Measurements from ENCODE around the gene AP3M1.

The AP3M1 gene

DNA sequence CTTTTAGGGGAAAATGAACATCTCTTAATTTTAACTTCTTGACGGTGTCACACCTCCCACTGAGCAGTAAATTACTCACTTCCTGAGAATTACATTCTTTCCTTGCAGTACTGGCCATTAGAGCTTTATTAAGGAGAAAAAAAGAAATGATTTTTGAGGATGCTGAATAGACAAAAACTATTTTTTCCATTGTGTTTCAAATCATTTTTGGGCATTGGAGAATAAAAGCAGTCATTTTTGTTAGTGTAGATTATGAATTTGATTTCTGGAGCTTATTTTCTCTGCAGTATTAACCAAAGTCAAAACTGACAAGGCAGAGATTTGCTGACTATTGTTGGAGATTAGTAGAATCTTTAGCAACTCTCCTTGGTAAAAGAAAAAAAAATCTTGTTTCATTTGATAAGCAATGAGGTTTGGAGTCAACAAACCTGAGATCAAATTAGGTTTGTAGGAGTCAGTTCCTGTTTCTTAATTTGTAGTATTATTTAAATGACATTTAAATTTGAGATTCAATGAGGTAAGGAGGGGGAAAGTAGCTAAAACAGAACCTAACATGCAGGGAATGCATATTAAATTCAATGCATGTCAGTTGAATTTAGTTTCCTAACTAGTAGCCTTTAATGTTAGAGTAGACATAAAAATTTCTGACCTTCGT is 70.6 kb downstream of the AP3M1 start:
- no peak for DNase-seq (ENCODE audit: low read depth)

DNA sequence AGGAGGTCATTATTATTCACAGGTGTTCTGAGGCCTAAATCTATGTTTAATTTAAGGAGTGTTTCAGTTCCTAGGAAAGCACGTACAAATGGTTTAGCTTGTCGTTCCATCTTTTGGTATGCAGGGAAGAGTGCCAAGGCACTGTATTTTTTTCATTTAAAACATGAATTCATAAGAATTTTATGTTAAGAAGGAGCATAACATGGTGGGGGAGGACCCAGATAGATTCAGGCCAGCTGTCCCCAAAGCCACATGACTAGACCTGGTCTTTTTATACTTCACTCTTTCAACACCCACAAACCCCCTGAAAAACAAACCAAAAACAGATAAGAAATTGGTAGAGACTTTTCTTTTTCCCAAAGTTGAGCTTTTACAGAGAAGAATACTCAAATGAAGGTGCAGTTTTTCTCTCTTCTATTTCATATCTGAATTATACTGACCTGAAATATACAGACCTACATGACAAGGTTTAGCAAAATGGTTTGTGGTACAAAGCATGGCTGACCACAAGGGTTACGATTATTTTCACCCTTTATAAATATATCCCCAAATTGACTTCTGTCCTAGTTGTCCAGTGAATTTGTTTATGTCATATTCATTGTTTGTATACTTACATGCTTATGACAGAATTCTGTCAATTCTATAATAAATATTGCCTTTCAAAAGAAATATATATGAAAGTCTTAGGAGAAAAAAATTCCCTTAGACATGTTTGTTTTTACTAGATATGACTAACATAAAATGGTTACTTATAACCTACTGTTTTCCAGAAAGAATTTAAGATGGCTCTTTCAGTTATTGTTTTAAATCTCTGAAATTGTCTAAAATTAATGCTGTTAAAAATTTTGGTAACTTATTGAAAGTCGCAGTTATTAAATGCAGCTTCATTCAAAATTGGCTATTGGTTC is 71.3 kb downstream of the AP3M1 start:
- no peak for DNase-seq (ENCODE audit: low read depth)

DNA sequence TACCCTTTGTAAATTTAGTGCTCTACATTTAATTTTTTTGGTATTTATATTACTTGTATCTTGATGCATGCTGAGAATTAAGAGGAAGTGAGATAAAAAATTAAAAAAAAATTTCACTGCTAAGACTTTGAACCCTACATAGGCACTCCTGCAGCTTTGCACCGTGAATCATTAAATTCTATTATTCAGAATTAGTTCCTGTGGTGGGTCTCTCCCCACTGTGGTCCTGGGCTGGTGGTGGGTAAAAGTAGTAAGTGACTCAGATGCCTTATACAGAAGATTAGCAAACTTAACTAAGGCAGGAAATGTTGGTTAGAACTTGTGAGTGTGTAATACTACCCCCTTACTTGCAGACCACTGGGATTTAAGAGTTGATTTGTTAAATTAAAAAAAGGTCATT is 72.6 kb downstream of the AP3M1 start:
- no peak for DNase-seq (ENCODE audit: low read depth)

DNA sequence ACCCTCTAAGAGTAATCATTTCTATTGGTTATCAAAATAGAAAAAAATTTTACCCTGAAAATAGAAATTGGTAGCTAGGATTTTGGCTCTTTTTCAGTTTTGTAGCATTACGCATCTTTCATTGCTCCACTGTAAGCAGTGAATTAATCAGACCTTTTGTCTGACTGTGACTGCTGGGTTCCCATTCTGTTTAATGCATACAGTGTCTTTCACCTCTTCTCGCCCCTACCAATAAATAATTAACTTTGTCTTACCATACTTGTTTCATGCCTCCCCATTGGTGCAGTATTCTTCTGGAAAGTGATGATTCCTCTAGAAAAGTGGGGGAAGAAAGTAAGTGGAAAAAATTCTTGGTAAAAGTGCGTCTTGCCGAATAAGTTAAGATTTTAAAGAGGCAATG is 73.2 kb downstream of the AP3M1 start:
- no peak for DNase-seq (ENCODE audit: low read depth)

DNA sequence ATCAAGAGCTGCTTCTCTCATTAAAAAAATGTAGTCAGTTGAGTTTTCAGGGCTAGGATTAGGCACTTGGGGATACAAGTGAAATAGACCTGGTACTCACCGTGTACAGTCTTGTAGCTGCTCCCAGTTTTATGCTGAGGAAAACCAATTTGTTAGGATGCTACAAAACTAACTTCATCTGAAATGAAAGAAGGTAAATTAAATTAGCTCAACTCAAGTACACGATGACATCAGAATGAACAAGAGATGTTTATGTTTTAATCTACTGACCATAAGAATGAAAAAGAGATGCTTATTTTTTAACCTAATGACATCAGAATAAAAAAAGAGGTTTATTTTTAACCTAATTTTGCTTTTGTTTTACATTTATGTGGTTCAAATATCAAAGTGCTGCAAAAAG is 73.7 kb downstream of the AP3M1 start:
- no peak for DNase-seq (ENCODE audit: low read depth)

DNA sequence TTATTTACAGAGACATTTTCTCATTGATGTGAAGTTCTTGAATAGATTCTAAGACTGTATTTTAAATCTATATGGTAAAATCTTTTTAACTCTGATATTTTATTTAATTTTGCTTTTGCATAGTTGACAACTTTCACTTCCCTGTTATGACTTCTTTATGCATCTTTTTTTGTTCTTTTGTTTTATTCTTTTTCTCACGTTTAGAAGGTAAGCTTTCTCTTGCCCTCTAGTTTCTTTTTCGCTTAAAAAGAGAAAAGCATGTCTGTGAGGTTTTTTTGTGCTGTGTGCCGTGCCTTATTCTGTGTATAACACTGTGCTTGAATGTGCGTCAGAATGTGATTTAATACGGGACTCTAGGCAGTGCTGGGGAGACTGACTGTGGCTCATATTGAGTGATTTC is 74.7 kb downstream of the AP3M1 start:
- no peak for DNase-seq (ENCODE audit: low read depth)

DNA sequence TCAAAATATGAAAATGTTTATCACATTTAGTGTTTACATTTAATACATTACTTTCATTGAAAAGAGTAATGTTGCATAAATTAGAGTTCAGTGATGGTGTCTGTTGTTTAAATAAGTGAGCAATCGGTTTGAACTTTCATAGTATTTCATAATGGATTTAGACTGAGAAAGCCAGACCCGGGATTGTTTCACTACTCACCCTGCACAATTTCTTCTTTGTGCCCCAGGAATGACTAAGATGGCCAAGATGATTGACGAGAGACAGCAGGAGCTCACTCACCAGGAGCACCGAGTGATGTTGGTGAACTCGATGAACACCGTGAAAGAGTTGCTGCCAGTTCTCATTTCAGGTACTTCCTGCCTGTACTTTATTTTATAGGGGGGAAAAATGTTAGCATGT is 78.1 kb downstream of the AP3M1 start:
- no peak for DNase-seq (ENCODE audit: low read depth)

DNA sequence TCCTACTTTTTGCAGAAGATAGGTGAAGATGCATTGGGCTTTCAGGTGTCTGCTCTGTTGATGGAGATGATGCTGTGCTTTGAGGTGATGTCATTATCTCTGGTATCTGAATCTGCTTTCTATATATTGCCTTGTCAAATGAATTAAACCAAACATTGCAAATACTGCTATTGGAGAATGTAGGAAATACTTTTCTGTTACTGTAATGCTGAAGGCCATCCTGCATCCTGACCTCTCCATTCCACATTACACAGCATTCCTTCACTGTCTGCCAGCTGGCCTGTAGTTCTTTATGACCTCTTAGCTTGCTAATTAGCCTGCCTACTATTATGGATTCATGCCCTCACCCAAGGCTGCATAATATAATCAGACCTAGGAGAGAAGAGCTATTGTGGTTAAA is 79.5 kb downstream of the AP3M1 start:
- peak; percentile 72 for DNase-seq (ENCODE audit: low read depth)
